HG03521 (cell line): ENCODE measurements around the gene APOBEC3C.
A peak's percentile ranks its signal among the peaks of the same experiment; 100 is the strongest.
"Not testable (repeated sequence)": the region's sequence is repeated elsewhere in the genome, so short reads cannot be mapped to it uniquely, and the experiment has no call there.

Source experiments
- ATAC-seq: cut with Tn5 transposase; IDR thresholded peaks from one replicate; pipeline ENCODE4 v1.9.1; 2021; ENCODE audit warnings: mild to moderate bottlenecking, moderate library complexity; ENCODE audit not compliant: unreplicated experiment

The APOBEC3C gene

GRCh38 chr22:39020021-39020651, 6.1 kb downstream of the APOBEC3C start:
- ATAC-seq = peak; percentile 16

GRCh38 chr22:39021552-39022250, 7.6 kb downstream of the APOBEC3C start:
- ATAC-seq = no peak

GRCh38 chr22:39024519-39025308, 10.7 kb downstream of the APOBEC3C start:
- ATAC-seq = no peak

GRCh38 chr22:39026509-39027150, 12.6 kb downstream of the APOBEC3C start:
- ATAC-seq = no peak

- ATAC-seq = no peak
Observed at GRCh38 chr22:39027717-39028116, 13.7 kb downstream of the APOBEC3C start.

- no peak for ATAC-seq
Observed at GRCh38 chr22:39028281-39028680, 14.2 kb downstream of the APOBEC3C start.

- no peak for ATAC-seq
Observed at GRCh38 chr22:39029227-39029626, 15.2 kb downstream of the APOBEC3C start.

GRCh38 chr22:39030705-39031104, 16.6 kb downstream of the APOBEC3C start:
- no peak for ATAC-seq

GRCh38 chr22:39031434-39032295, 17.6 kb downstream of the APOBEC3C start:
- not testable (repeated sequence) for ATAC-seq

- not testable (repeated sequence) for ATAC-seq
Observed at GRCh38 chr22:39037071-39037470, 23.0 kb downstream of the APOBEC3C start.

GRCh38 chr22:39039306-39040126, 25.5 kb downstream of the APOBEC3C start:
- ATAC-seq = no peak

GRCh38 chr22:39040155-39040537, 26.1 kb downstream of the APOBEC3C start:
- ATAC-seq = not testable (repeated sequence)

- ATAC-seq = peak; percentile 79
Observed at GRCh38 chr22:39040538-39041296, 26.7 kb downstream of the APOBEC3C start, which contains the start of gene APOBEC3F. Gene APOBEC3F (plus strand): TSS chr22:39040864. CDS start chr22:39040961, 97 bp downstream.

- no peak for ATAC-seq
Observed at GRCh38 chr22:39041908-39042307, 27.9 kb downstream of the APOBEC3C start.

GRCh38 chr22:39043063-39043462, 29.0 kb downstream of the APOBEC3C start:
- ATAC-seq = not testable (repeated sequence)

- ATAC-seq = not testable (repeated sequence)
Observed at GRCh38 chr22:39045136-39045535, 31.1 kb downstream of the APOBEC3C start.

- ATAC-seq = not testable (repeated sequence)
Observed at GRCh38 chr22:39049486-39049885, 35.4 kb downstream of the APOBEC3C start.

- ATAC-seq = not testable (repeated sequence)
Observed at GRCh38 chr22:39051844-39052495, 37.9 kb downstream of the APOBEC3C start.
